ENCODE data around the gene CFDP1. TPM values are rescaled to one million over a fixed set of nuclear protein-coding genes. Genes with fewer than 3 reads are reported as not detected.
"Not testable (repeated sequence)": the region's sequence is repeated elsewhere in the genome, so short reads cannot be mapped to it uniquely, and the experiment has no call there.

Gene CFDP1
- total and polyA plus RNA-seq, 2 donors (not counting 1 experiment from before 2014, with no cell fraction given) = 47.9 to 80.0 TPM

DNA sequence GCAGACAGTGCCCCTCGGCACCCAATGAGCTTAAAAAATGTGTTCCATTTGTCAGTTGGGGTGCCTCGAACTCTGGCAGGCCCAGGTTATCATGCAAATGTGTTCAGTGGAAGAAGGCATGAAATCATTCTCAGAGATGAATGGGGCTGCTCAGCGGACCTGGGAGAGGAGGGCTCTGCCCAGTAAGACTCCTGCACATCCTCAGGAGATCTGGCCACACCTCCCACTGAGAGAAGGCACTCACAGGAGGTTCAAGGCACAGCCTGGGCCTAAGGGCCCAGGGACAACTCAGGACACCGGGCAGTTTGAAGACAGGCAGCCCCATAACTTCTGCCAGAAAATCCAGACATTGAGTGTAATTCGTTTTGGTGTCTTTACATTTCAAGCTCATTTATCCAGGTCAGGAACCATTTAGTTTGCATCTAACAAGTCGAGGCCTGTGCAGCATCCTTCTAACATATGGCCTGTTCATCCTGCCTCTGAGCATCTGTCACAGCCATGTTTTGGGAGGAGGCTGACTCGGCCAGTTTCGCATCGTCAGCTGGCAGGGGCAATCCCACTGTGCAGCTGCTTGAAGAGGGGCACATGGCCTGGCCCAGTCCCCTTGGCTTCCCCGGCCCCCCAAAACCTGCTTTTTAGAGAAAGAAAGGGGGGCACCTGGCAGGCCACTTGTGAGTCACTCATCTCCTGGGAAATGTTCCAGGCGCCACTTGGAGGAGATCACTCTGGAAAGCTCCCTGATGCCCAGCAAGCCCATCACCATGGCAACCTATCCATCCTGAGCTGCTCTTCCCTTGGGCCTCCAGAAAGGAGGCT lies 150.6 kb downstream of the CFDP1 start:
- Histone ChIP-seq H4K20me1 (ENCODE audit: control insufficient read depth, extremely low read depth, insufficient read depth, low read length) (no peaks in the 10 kb centered on the region), H3K4me2 (ENCODE audit: extremely low read depth, insufficient read depth, low read length) (no peak overlapping the region), H3K27ac (ENCODE audit: insufficient read depth, low read length) (no peak overlapping the region), H2AFZ (ENCODE audit: low read length) (no peak overlapping the region), H3K79me2 (ENCODE audit: control insufficient read depth, insufficient read depth, low read length) (no peaks in the 10 kb centered on the region), H3K4me3 (replicated peaks in 1 of 4; ENCODE audit: control extremely low read depth in 1 of 4, insufficient read depth in 1 of 4, low read depth in 3 of 4, low read length in 4 of 4) (no peak overlapping the region), H3K9ac (ENCODE audit: insufficient read depth, low read length) (no peak overlapping the region), H3K36me3 (ENCODE audit: control insufficient read depth, insufficient read depth, low read length) (no peaks in the 10 kb centered on the region), H3K27me3 (ENCODE audit: control insufficient read depth, insufficient read depth, low read length) (no peaks in the 10 kb centered on the region), H3K9me3 (ENCODE audit: control insufficient read depth, insufficient read depth, low read depth, low read length) (no peaks in the 10 kb centered on the region), H3K4me1 (ENCODE audit: control insufficient read depth, extremely low read depth, insufficient read depth, low read length) (no peaks in the 10 kb centered on the region)
- TF ChIP-seq EZH2 (IDR thresholded peaks at IDR 0.05; ENCODE audit: low read length, missing control alignments) = no peak
- no peak for TF ChIP-seq CTCF (conservative IDR thresholded peaks at IDR 0.05 in 1 of 2, IDR thresholded peaks at IDR 0.05 in 1 of 2; ENCODE audit: low read depth in 1 of 2, low read length in 2 of 2)
- DNase-seq (ENCODE audit: low read depth in 2 of 2) = no peak

DNA sequence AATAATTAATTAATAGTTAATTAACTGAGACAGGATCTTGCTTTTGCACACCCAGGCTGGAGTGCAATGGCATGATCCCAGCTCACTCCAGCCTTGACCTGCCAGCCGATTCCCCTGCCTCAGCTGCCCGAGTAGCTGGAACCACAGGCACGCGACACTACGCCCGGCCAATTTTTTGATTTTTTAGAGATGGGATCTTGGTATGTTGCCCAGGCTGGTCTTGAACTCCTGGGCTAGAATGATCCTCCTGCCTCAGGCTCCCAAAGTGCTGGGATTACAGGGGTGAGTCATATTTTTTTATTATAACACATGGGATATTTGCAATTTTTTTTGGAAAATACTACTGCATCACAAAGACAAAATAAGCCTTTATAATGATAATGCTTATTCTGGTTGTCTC lies 151.5 kb downstream of the CFDP1 start:
- no peak overlapping the region for H3K27ac ChIP-seq (ENCODE audit: insufficient read depth, low read length)
- H3K79me2 ChIP-seq (ENCODE audit: control insufficient read depth, insufficient read depth, low read length) = no peaks in the 10 kb centered on the region
- no peaks in the 10 kb centered on the region for H3K27me3 ChIP-seq (ENCODE audit: control insufficient read depth, insufficient read depth, low read length)
- no peaks in the 10 kb centered on the region for H3K4me1 ChIP-seq (ENCODE audit: control insufficient read depth, extremely low read depth, insufficient read depth, low read length)
- TF ChIP-seq CTCF (conservative IDR thresholded peaks at IDR 0.05 in 1 of 2, IDR thresholded peaks at IDR 0.05 in 1 of 2; ENCODE audit: low read depth in 1 of 2, low read length in 2 of 2) (no peak), EZH2 (IDR thresholded peaks at IDR 0.05; ENCODE audit: low read length, missing control alignments) (no peak)
- no peak overlapping the region for H3K4me2 ChIP-seq (ENCODE audit: extremely low read depth, insufficient read depth, low read length)
- no peak overlapping the region for H3K4me3 ChIP-seq (replicated peaks in 1 of 4; ENCODE audit: control extremely low read depth in 1 of 4, insufficient read depth in 1 of 4, low read depth in 3 of 4, low read length in 4 of 4)
- no peaks in the 10 kb centered on the region for H3K9me3 ChIP-seq (ENCODE audit: control insufficient read depth, insufficient read depth, low read depth, low read length)
- no peaks in the 10 kb centered on the region for H3K36me3 ChIP-seq (ENCODE audit: control insufficient read depth, insufficient read depth, low read length)
- no peak overlapping the region for H2AFZ ChIP-seq (ENCODE audit: low read length)
- no peak for DNase-seq (ENCODE audit: low read depth in 2 of 2)
- H4K20me1 ChIP-seq (ENCODE audit: control insufficient read depth, extremely low read depth, insufficient read depth, low read length) = no peaks in the 10 kb centered on the region
- H3K9ac ChIP-seq (ENCODE audit: insufficient read depth, low read length) = no peak overlapping the region

GRCh38 chr16:75281009-75281408 lies 152.3 kb downstream of the CFDP1 start:
- H3K9ac ChIP-seq (ENCODE audit: insufficient read depth, low read length); DNase-seq (ENCODE audit: low read depth in 2 of 2); H3K9me3 ChIP-seq (ENCODE audit: control insufficient read depth, insufficient read depth, low read depth, low read length); H3K4me3 ChIP-seq (replicated peaks in 1 of 4; ENCODE audit: control extremely low read depth in 1 of 4, insufficient read depth in 1 of 4, low read depth in 3 of 4, low read length in 4 of 4); H3K79me2 ChIP-seq (ENCODE audit: control insufficient read depth, insufficient read depth, low read length); H3K4me1 ChIP-seq (ENCODE audit: control insufficient read depth, extremely low read depth, insufficient read depth, low read length); H3K36me3 ChIP-seq (ENCODE audit: control insufficient read depth, insufficient read depth, low read length); H2AFZ ChIP-seq (ENCODE audit: low read length); H4K20me1 ChIP-seq (ENCODE audit: control insufficient read depth, extremely low read depth, insufficient read depth, low read length); H3K27ac ChIP-seq (ENCODE audit: insufficient read depth, low read length); H3K4me2 ChIP-seq (ENCODE audit: extremely low read depth, insufficient read depth, low read length); H3K27me3 ChIP-seq (ENCODE audit: control insufficient read depth, insufficient read depth, low read length): not testable (repeated sequence)

Data from fibroblast of lung (primary cell).